Measurements from ENCODE around the gene CRYAB. TPM values are rescaled to one million over a fixed set of nuclear protein-coding genes. Genes with fewer than 3 reads are reported as not detected.
A peak's percentile ranks its signal among the peaks of the same experiment; 100 is the strongest.
"Not testable (repeated sequence)": the region's sequence is repeated elsewhere in the genome, so short reads cannot be mapped to it uniquely, and the experiment has no call there.

CRYAB gene
- total and polyA plus RNA-seq, 4 donors = 323 to 2,347 (median 592) TPM

GRCh38 chr11:111908639-111909305 is 2.8 kb downstream of the CRYAB start:
- Histone ChIP-seq H3K4me3 (ENCODE audit: low read length in 2 of 2) (peak overlapping the region in 1 of 2 donors; percentile 98), H3K27ac (ENCODE audit: low read depth in 1 of 2, low read length in 2 of 2) (no peak overlapping the region), H3K9me3 (ENCODE audit: control insufficient read depth, low read length) (no peaks in the 10 kb centered on the region), H3K4me1 (ENCODE audit: control insufficient read depth in 1 of 2, insufficient read depth in 2 of 2, low read length in 2 of 2) (no peaks in the 10 kb centered on the region), H3K36me3 (ENCODE audit: control insufficient read depth in 1 of 2, insufficient read depth in 2 of 2, low read length in 1 of 2) (peaks cover 0 to 3% of the 10 kb centered on the region in 2 donors), H3K27me3 (ENCODE audit: control insufficient read depth in 1 of 2, insufficient read depth in 2 of 2, low read length in 1 of 2) (no peaks in the 10 kb centered on the region)
- no peak for DNase-seq
- intact Hi-C loops (cut with DNase I) = no loop called here
- WGBS, 2 donors = 71 to 72% methylated on average over 5 of the region's 5 CpGs
- ATAC-seq (ENCODE audit: low FRiP score) = no peak

- Histone ChIP-seq H3K27ac (ENCODE audit: low read depth in 1 of 2, low read length in 2 of 2) (no peak overlapping the region), H3K27me3 (ENCODE audit: control insufficient read depth in 1 of 2, insufficient read depth in 2 of 2, low read length in 1 of 2) (no peaks in the 10 kb centered on the region), H3K36me3 (ENCODE audit: control insufficient read depth in 1 of 2, insufficient read depth in 2 of 2, low read length in 1 of 2) (peaks cover 0 to 3% of the 10 kb centered on the region in 2 donors), H3K4me3 (ENCODE audit: low read length in 2 of 2) (no peak overlapping the region), H3K4me1 (ENCODE audit: control insufficient read depth in 1 of 2, insufficient read depth in 2 of 2, low read length in 2 of 2) (no peaks in the 10 kb centered on the region), H3K9me3 (ENCODE audit: control insufficient read depth, low read length) (no peaks in the 10 kb centered on the region)
- no peak for ATAC-seq (ENCODE audit: low FRiP score)
- WGBS, 2 donors = 79 to 84% methylated on average over 1 of the region's 1 CpG
- intact Hi-C loops (cut with DNase I) = no loop called here
- no peak for DNase-seq
These were observed 4.9 kb downstream of the CRYAB start for GRCh38 chr11:111906680-111907079.

- Histone ChIP-seq H3K4me1 (ENCODE audit: control insufficient read depth in 1 of 2, insufficient read depth in 2 of 2, low read length in 2 of 2) (no peaks in the 10 kb centered on the region), H3K27me3 (ENCODE audit: control insufficient read depth in 1 of 2, insufficient read depth in 2 of 2, low read length in 1 of 2) (no peaks in the 10 kb centered on the region), H3K9me3 (ENCODE audit: control insufficient read depth, low read length) (no peaks in the 10 kb centered on the region), H3K27ac (ENCODE audit: low read depth in 1 of 2, low read length in 2 of 2) (no peak overlapping the region), H3K36me3 (ENCODE audit: control insufficient read depth in 1 of 2, insufficient read depth in 2 of 2, low read length in 1 of 2) (peaks cover 0 to 3% of the 10 kb centered on the region in 2 donors), H3K4me3 (ENCODE audit: low read length in 2 of 2) (no peak overlapping the region)
- WGBS, 2 donors = 14 to 24% methylated on average over 2 of the region's 2 CpGs
- DNase-seq (no peak), ATAC-seq (ENCODE audit: low FRiP score) (no peak)
- intact Hi-C loops (cut with DNase I) = no loop called here
These were observed 6.2 kb downstream of the CRYAB start for GRCh38 chr11:111905411-111905810.

- no peaks in the 10 kb centered on the region for H3K27me3 ChIP-seq (ENCODE audit: control insufficient read depth in 1 of 2, insufficient read depth in 2 of 2, low read length in 1 of 2)
- H3K9me3 ChIP-seq (ENCODE audit: control insufficient read depth, low read length) = no peaks in the 10 kb centered on the region
- intact Hi-C loops (cut with DNase I) = no loop called here
- H3K27ac ChIP-seq (ENCODE audit: low read depth in 1 of 2, low read length in 2 of 2) = no peak overlapping the region
- H3K36me3 ChIP-seq (ENCODE audit: control insufficient read depth in 1 of 2, insufficient read depth in 2 of 2, low read length in 1 of 2) = no peaks in the 10 kb centered on the region
- no peak for DNase-seq
- ATAC-seq (ENCODE audit: low FRiP score) = no peak
- no peaks in the 10 kb centered on the region for H3K4me1 ChIP-seq (ENCODE audit: control insufficient read depth in 1 of 2, insufficient read depth in 2 of 2, low read length in 2 of 2)
- WGBS, 2 donors = 86 to 88% methylated on average over 2 of the region's 2 CpGs
- no peak overlapping the region for H3K4me3 ChIP-seq (ENCODE audit: low read length in 2 of 2)
These were observed 24.7 kb downstream of the CRYAB start for GRCh38 chr11:111886844-111887243.

GRCh38 chr11:111886032-111886431 is 25.5 kb downstream of the CRYAB start:
- no peaks in the 10 kb centered on the region for H3K4me1 ChIP-seq (ENCODE audit: control insufficient read depth in 1 of 2, insufficient read depth in 2 of 2, low read length in 2 of 2)
- no peaks in the 10 kb centered on the region for H3K9me3 ChIP-seq (ENCODE audit: control insufficient read depth, low read length)
- no peaks in the 10 kb centered on the region for H3K36me3 ChIP-seq (ENCODE audit: control insufficient read depth in 1 of 2, insufficient read depth in 2 of 2, low read length in 1 of 2)
- H3K27ac ChIP-seq (ENCODE audit: low read depth in 1 of 2, low read length in 2 of 2) = no peak overlapping the region
- no peak overlapping the region for H3K4me3 ChIP-seq (ENCODE audit: low read length in 2 of 2)
- ATAC-seq (ENCODE audit: low FRiP score) (no peak), DNase-seq (no peak)
- 77 to 92% methylated on average over 4 of the region's 4 CpGs for WGBS, 2 donors
- intact Hi-C loops (cut with DNase I) = no loop called here
- H3K27me3 ChIP-seq (ENCODE audit: control insufficient read depth in 1 of 2, insufficient read depth in 2 of 2, low read length in 1 of 2) = no peaks in the 10 kb centered on the region

- H3K9me3 ChIP-seq (ENCODE audit: control insufficient read depth, low read length); H3K4me3 ChIP-seq (ENCODE audit: low read length in 2 of 2); DNase-seq; intact Hi-C loops (cut with DNase I); H3K27ac ChIP-seq (ENCODE audit: low read depth in 1 of 2, low read length in 2 of 2); H3K27me3 ChIP-seq (ENCODE audit: control insufficient read depth in 1 of 2, insufficient read depth in 2 of 2, low read length in 1 of 2); H3K36me3 ChIP-seq (ENCODE audit: control insufficient read depth in 1 of 2, insufficient read depth in 2 of 2, low read length in 1 of 2); ATAC-seq (ENCODE audit: low FRiP score); H3K4me1 ChIP-seq (ENCODE audit: control insufficient read depth in 1 of 2, insufficient read depth in 2 of 2, low read length in 2 of 2): not testable (repeated sequence)
- WGBS, 2 donors = 67 to 94% methylated on average over 4 of the region's 4 CpGs
These were observed 26.5 kb downstream of the CRYAB start for GRCh38 chr11:111885053-111885452.

GRCh38 chr11:111882202-111882601 is 29.4 kb downstream of the CRYAB start:
- Histone ChIP-seq H3K36me3 (ENCODE audit: control insufficient read depth in 1 of 2, insufficient read depth in 2 of 2, low read length in 1 of 2) (no peaks in the 10 kb centered on the region), H3K9me3 (ENCODE audit: control insufficient read depth, low read length) (no peaks in the 10 kb centered on the region), H3K27ac (ENCODE audit: low read depth in 1 of 2, low read length in 2 of 2) (no peak overlapping the region), H3K4me3 (ENCODE audit: low read length in 2 of 2) (no peak overlapping the region), H3K27me3 (ENCODE audit: control insufficient read depth in 1 of 2, insufficient read depth in 2 of 2, low read length in 1 of 2) (no peaks in the 10 kb centered on the region), H3K4me1 (ENCODE audit: control insufficient read depth in 1 of 2, insufficient read depth in 2 of 2, low read length in 2 of 2) (peaks cover 0 to 5% of the 10 kb centered on the region in 2 donors)
- ATAC-seq (ENCODE audit: low FRiP score) = no peak
- intact Hi-C loops (cut with DNase I) = no loop called here
- DNase-seq = no peak
- WGBS, 2 donors = 85% methylated on average over 5 of the region's 5 CpGs

GRCh38 chr11:111879637-111879960 is 32.0 kb downstream of the CRYAB start:
- H3K27ac ChIP-seq (ENCODE audit: low read depth in 1 of 2, low read length in 2 of 2) = peak overlapping the region; percentile 31 to 81

More at GRCh38 chr11:111879637-111879960, 32.0 kb downstream of the CRYAB start:
- no peaks in the 10 kb centered on the region for H3K27me3 ChIP-seq (ENCODE audit: control insufficient read depth in 1 of 2, insufficient read depth in 2 of 2, low read length in 1 of 2)
- 40 to 42% methylated on average over 6 of the region's 6 CpGs for WGBS, 2 donors
- H3K4me3 ChIP-seq (ENCODE audit: low read length in 2 of 2) = peak overlapping the region; percentile 0 to 42
- H3K9me3 ChIP-seq (ENCODE audit: control insufficient read depth, low read length) = no peaks in the 10 kb centered on the region
- intact Hi-C loops (cut with DNase I) = loop anchor here (1.0 to 10.0 kb wide), 7 partner anchors 32 to 195 kb away; partner anchors contain the start of genes NKAPD1 (in 2 of the 2), PIH1D2 (in 2 of the 2), CRYAB (in 1 of the 2) and HSPB2 (in 1 of the 2)
- peaks cover 0 to 5% of the 10 kb centered on the region in 2 donors for H3K4me1 ChIP-seq (ENCODE audit: control insufficient read depth in 1 of 2, insufficient read depth in 2 of 2, low read length in 2 of 2)
- no peaks in the 10 kb centered on the region for H3K36me3 ChIP-seq (ENCODE audit: control insufficient read depth in 1 of 2, insufficient read depth in 2 of 2, low read length in 1 of 2)
- ATAC-seq (ENCODE audit: low FRiP score) (no peak), DNase-seq (no peak)
